PC-3 (cell line): Measurements from ENCODE around the gene RAB9B. TPM values are rescaled to one million over a fixed set of nuclear protein-coding genes. Genes with fewer than 3 reads are reported as not detected.
A peak's percentile ranks its signal among the peaks of the same experiment; 100 is the strongest.

ENCODE experiments used
- ATAC-seq: fragments of 200-7000 bp; cut with Tn5 transposase; 2 replicates; pipeline ENCODE4 v1.9.1; 2020; ENCODE audit warnings: mild to moderate bottlenecking, moderate library complexity
- BruUV-seq: library from RNA; stranded (reverse); fragments of 400-500 nt; replicated peaks from 2 replicates; lab custom pipeline; 2021; lab: Mats Ljungman, UMichigan
- CTCF ChIA-PET: fragments of 300-600 bp; sonication (Branson Sonifier 250); formaldehyde crosslinking; loops from one replicate; lab custom pipeline; 2022; ENCODE audit warnings: antibody characterized with exemption; lab: Charles Lee
- POLR2A ChIA-PET: fragments of 300-600 bp; sonication (Branson Sonifier 250); formaldehyde crosslinking; loops from one replicate; lab custom pipeline; 2022; ENCODE audit warnings: antibody characterized with exemption; ENCODE audit not compliant: unreplicated experiment; lab: Charles Lee
- DNase-seq: peaks from one replicate; pipeline ENCODE4 v3.0.0-alpha.2; 2015
- H2AFZ ChIP-seq: fragments of 300-600 bp; sonication (generic); 2 replicates; pipeline ENCODE4 v1.6.0; 2016; ENCODE audit warnings: antibody characterized with exemption, low read length
- H3F3A ChIP-seq: fragments of 300-600 bp; sonication (generic); one replicate; pipeline ENCODE4 v1.6.0; 2017; ENCODE audit warnings: antibody characterized with exemption, low read length, control low read depth, mild to moderate bottlenecking; ENCODE audit not compliant: unreplicated experiment
- H3K27ac ChIP-seq: fragments of 300-600 bp; sonication (generic); 2 replicates; pipeline ENCODE4 v1.5.1; 2016; ENCODE audit warnings: mild to moderate bottlenecking, low read length
- H3K27me3 ChIP-seq: fragments of 300-600 bp; sonication (generic); 2 replicates; pipeline ENCODE4 v1.6.1; 2016; ENCODE audit warnings: low read length, mixed read lengths
- H3K36me3 ChIP-seq: fragments of 300-600 bp; sonication (generic); 2 replicates; pipeline ENCODE4 v1.6.1; 2016; ENCODE audit warnings: low read depth, mixed run types, low read length, mixed read lengths
- H3K4me1 ChIP-seq: fragments of 300-600 bp; sonication (generic); 2 replicates; pipeline ENCODE4 v1.5.1; 2016; ENCODE audit warnings: low read length; ENCODE audit not compliant: insufficient read depth
- H3K4me2 ChIP-seq: fragments of 300-600 bp; sonication (generic); 2 replicates; pipeline ENCODE4 v1.6.0; 2016; ENCODE audit warnings: low read length
- H3K4me3 ChIP-seq: fragments of 300-600 bp; sonication (generic); 2 replicates; pipeline ENCODE4 v1.5.1; 2016; ENCODE audit warnings: mild to moderate bottlenecking, low read length, mixed read lengths
- H3K79me2 ChIP-seq: fragments of 300-600 bp; sonication (generic); 2 replicates; pipeline ENCODE4 v1.6.1; 2017; ENCODE audit warnings: low read length, mixed read lengths
- H3K9ac ChIP-seq: fragments of 300-600 bp; sonication (generic); 2 replicates; pipeline ENCODE4 v1.6.0; 2016; ENCODE audit warnings: mild to moderate bottlenecking, low read length
- H3K9me2 ChIP-seq: fragments of 300-600 bp; sonication (generic); replicated peaks from 2 replicates; pipeline ENCODE4 v1.6.1; 2016; ENCODE audit warnings: mixed run types, low read length, mixed read lengths
- H3K9me3 ChIP-seq: fragments of 300-600 bp; sonication (generic); 2 replicates; pipeline ENCODE4 v1.6.1; 2016; ENCODE audit warnings: low read length, mixed read lengths
- H4K20me1 ChIP-seq: fragments of 300-600 bp; sonication (generic); 2 replicates; pipeline ENCODE4 v1.6.1; 2016; ENCODE audit warnings: low read length, mixed read lengths
- EZH2 ChIP-seq: fragments of 300-600 bp; sonication (generic); IDR thresholded peaks from one replicate; pipeline ENCODE4 v1.6.1; 2017; ENCODE audit warnings: antibody characterized with exemption, mild to moderate bottlenecking, low read length; ENCODE audit not compliant: unreplicated experiment
- EZH2phosphoT487 ChIP-seq: fragments of 300-600 bp; sonication (generic); IDR thresholded peaks from 2 replicates; pipeline ENCODE4 v1.6.1; 2018; ENCODE audit warnings: mild to moderate bottlenecking, antibody characterized with exemption, low read length, borderline replicate concordance
- intact Hi-C: fragments of 100-400 bp; cut with micrococcal nuclease; formaldehyde crosslinking; loops from 2 replicates; pipeline ENCODE4 v1.9.0; 2023
- total RNA-seq: library from RNA; depleted of rRNA; stranded (reverse); fragments of >200 nt; gene quantifications from 2 replicates; pipeline ENCODE4 v1.2.3, GENCODE V29; 2014
- TF ChIP-seq, protein P1 (sequence below): fragments of 300-600 bp; sonication (generic); conservative IDR thresholded peaks from 2 replicates; pipeline ENCODE4 v1.5.1; 2017; ENCODE audit warnings: antibody characterized with exemption, low read depth, mild to moderate bottlenecking, low read length

Gene RAB9B
- total RNA-seq, 1 experiment from 2014 or later: 1.5 TPM

GRCh38 chrX:103792916-103793544, 39.0 kb downstream of the RAB9B start:
- POLR2A ChIA-PET: interaction anchor here (0.5 to 0.6 kb wide), 2 partner anchors 108 to 113 kb away, joined by 3 to 6 read pairs; no protein-coding TSS in a partner anchor
- CTCF ChIA-PET: interaction anchor here (0.6 kb wide), 1 partner anchor 449 kb away, joined by 3 read pairs; no protein-coding TSS in a partner anchor
- H3K79me2 ChIP-seq: no peaks in the 10 kb centered on the region

GRCh38 chrX:103791826-103792485, 40.1 kb downstream of the RAB9B start:
- ATAC-seq: no peak
- ChIA-PET POLR2A (no interaction called here), CTCF (no interaction called here)
- Histone ChIP-seq H3K4me2 (peak overlapping the region; percentile 21), H3K9ac (no peak overlapping the region), H3K9me3 (no peaks in the 10 kb centered on the region), H3K4me1 (peaks cover 26% of the 10 kb centered on the region), H2AFZ (no peak overlapping the region), H3F3A (no peaks in the 10 kb centered on the region), H3K79me2 (no peaks in the 10 kb centered on the region), H4K20me1 (no peaks in the 10 kb centered on the region), H3K27me3 (no peaks in the 10 kb centered on the region), H3K36me3 (no peaks in the 10 kb centered on the region), H3K9me2 (no peaks in the 10 kb centered on the region), H3K27ac (no peak overlapping the region), H3K4me3 (no peak overlapping the region)
- intact Hi-C loops: no loop called here
- no TSS peak for BruUV-seq
- no peak for TF ChIP-seq EZH2
- TF ChIP-seq, protein P1, sequence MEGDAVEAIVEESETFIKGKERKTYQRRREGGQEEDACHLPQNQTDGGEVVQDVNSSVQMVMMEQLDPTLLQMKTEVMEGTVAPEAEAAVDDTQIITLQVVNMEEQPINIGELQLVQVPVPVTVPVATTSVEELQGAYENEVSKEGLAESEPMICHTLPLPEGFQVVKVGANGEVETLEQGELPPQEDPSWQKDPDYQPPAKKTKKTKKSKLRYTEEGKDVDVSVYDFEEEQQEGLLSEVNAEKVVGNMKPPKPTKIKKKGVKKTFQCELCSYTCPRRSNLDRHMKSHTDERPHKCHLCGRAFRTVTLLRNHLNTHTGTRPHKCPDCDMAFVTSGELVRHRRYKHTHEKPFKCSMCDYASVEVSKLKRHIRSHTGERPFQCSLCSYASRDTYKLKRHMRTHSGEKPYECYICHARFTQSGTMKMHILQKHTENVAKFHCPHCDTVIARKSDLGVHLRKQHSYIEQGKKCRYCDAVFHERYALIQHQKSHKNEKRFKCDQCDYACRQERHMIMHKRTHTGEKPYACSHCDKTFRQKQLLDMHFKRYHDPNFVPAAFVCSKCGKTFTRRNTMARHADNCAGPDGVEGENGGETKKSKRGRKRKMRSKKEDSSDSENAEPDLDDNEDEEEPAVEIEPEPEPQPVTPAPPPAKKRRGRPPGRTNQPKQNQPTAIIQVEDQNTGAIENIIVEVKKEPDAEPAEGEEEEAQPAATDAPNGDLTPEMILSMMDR: no peak
- no peak for TF ChIP-seq EZH2phosphoT487
- peak; percentile 59 for DNase-seq

More at GRCh38 chrX:103792916-103793544, 39.0 kb downstream of the RAB9B start:
- no peak overlapping the region for H3K27ac ChIP-seq
- no peak overlapping the region for H2AFZ ChIP-seq
- peak; percentile 83 for ATAC-seq
- peak; percentile 82 for DNase-seq
- no peaks in the 10 kb centered on the region for H3K27me3 ChIP-seq
- H3K36me3 ChIP-seq: no peaks in the 10 kb centered on the region
- H3K4me1 ChIP-seq: peaks cover 31% of the 10 kb centered on the region
- no peaks in the 10 kb centered on the region for H3K9me2 ChIP-seq
- BruUV-seq: no TSS peak
- peak overlapping the region; percentile 34; the same call in 1 of the 2 replicates for H3K4me3 ChIP-seq
- TF ChIP-seq, protein P1: no peak
- TF ChIP-seq EZH2phosphoT487: no peak
- TF ChIP-seq EZH2: no peak
- peak overlapping the region; percentile 68 for H3K4me2 ChIP-seq
- H3K9ac ChIP-seq: no peak overlapping the region
- intact Hi-C loops: no loop called here
- no peaks in the 10 kb centered on the region for H3F3A ChIP-seq
- no peaks in the 10 kb centered on the region for H3K9me3 ChIP-seq
- H4K20me1 ChIP-seq: no peaks in the 10 kb centered on the region

DNA sequence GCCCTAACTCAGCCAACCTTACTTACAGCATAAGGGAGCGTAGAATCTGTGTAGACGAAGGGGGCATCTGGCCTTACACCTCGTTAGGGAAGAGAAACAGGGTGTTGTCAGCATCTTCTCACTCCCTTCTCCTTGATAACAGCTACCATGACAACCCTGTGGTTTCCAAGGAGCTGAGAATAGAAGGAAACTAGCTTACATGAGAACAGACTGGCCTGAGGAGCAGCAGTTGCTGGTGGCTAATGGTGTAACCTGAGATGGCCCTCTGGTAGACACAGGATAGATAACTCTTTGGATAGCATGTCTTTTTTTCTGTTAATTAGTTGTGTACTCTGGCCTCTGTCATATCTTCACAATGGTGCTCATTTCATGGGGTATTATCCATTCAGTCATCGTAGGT, 40.8 kb downstream of the RAB9B start:
- TF ChIP-seq, protein P1: no peak
- TF ChIP-seq EZH2: no peak
- no peak for TF ChIP-seq EZH2phosphoT487
- ATAC-seq (no peak), DNase-seq (no peak)
- H3K27ac ChIP-seq: no peak overlapping the region
- H3K79me2 ChIP-seq: no peaks in the 10 kb centered on the region
- no peak overlapping the region for H2AFZ ChIP-seq
- BruUV-seq: no TSS peak
- H3K36me3 ChIP-seq: no peaks in the 10 kb centered on the region
- intact Hi-C loops: no loop called here
- no peaks in the 10 kb centered on the region for H3F3A ChIP-seq
- H3K9me3 ChIP-seq: no peaks in the 10 kb centered on the region
- H3K9ac ChIP-seq: no peak overlapping the region
- H3K4me2 ChIP-seq: no peak overlapping the region
- CTCF ChIA-PET: no interaction called here
- no peaks in the 10 kb centered on the region for H4K20me1 ChIP-seq
- H3K4me3 ChIP-seq: no peak overlapping the region
- peaks cover 26% of the 10 kb centered on the region for H3K4me1 ChIP-seq
- H3K27me3 ChIP-seq: no peaks in the 10 kb centered on the region
- POLR2A ChIA-PET: no interaction called here
- no peaks in the 10 kb centered on the region for H3K9me2 ChIP-seq
